ENCODE results near the gene TIMM22.

DNA sequence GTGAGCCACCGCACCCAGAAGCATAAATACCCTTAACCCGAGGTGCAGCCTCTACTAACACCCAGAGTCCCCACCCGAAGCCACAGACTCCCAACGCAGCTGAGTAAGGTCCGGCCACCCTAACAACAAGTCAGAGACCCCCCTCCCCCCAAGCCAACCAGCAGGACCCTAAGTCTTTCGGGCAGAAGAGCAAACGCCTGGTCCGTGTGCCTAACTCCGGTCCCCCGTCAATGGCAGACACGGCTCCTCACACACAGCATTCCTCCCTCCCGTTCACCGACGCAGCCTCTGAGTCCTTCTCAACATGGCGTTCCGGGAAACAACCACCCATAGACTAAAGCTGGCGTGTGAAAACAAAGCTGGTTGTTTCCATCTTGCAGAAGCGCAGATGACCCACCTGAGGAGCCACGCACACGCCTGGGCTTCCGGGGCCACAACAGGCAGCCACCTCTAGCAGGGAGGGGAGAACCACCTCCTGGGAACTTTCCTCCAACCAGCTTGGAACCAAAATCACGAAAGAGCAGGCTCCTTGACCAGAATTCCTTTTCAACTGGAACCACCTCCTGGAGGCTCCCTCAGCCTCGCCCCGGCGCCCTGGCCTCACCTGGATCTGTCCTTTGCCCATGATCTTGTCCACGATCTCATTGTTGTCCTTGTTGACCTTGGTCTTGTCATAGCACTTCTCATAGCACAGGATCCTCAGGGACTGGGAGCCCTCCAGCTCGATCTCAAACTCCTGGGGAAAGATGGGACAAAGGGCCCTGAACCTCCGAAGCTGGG, 52.7 kb downstream of the TIMM22 start:
- TF ChIP-seq EP300 (IDR thresholded peaks at IDR 0.05; ENCODE audit: borderline replicate concordance), result no peak
- TF ChIP-seq, protein P1, sequence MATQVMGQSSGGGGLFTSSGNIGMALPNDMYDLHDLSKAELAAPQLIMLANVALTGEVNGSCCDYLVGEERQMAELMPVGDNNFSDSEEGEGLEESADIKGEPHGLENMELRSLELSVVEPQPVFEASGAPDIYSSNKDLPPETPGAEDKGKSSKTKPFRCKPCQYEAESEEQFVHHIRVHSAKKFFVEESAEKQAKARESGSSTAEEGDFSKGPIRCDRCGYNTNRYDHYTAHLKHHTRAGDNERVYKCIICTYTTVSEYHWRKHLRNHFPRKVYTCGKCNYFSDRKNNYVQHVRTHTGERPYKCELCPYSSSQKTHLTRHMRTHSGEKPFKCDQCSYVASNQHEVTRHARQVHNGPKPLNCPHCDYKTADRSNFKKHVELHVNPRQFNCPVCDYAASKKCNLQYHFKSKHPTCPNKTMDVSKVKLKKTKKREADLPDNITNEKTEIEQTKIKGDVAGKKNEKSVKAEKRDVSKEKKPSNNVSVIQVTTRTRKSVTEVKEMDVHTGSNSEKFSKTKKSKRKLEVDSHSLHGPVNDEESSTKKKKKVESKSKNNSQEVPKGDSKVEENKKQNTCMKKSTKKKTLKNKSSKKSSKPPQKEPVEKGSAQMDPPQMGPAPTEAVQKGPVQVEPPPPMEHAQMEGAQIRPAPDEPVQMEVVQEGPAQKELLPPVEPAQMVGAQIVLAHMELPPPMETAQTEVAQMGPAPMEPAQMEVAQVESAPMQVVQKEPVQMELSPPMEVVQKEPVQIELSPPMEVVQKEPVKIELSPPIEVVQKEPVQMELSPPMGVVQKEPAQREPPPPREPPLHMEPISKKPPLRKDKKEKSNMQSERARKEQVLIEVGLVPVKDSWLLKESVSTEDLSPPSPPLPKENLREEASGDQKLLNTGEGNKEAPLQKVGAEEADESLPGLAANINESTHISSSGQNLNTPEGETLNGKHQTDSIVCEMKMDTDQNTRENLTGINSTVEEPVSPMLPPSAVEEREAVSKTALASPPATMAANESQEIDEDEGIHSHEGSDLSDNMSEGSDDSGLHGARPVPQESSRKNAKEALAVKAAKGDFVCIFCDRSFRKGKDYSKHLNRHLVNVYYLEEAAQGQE (IDR thresholded peaks at IDR 0.05; ENCODE audit: low read depth), result no peak
- no peak for TF ChIP-seq TAF1 (IDR thresholded peaks at IDR 0.05; ENCODE audit: low read depth)
- no peak for TF ChIP-seq NFIC (IDR thresholded peaks at IDR 0.05)
- no peak for TF ChIP-seq CEBPB (IDR thresholded peaks at IDR 0.05)
- TF ChIP-seq, protein P2, sequence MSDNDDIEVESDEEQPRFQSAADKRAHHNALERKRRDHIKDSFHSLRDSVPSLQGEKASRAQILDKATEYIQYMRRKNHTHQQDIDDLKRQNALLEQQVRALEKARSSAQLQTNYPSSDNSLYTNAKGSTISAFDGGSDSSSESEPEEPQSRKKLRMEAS (IDR thresholded peaks at IDR 0.05), result no peak
- no peak for TF ChIP-seq EGR1 (IDR thresholded peaks at IDR 0.05)

Data from Ishikawa (cell line).